GM21737 (cell line): ENCODE data around the gene HCAR3.
"Not testable (repeated sequence)": the region's sequence is repeated elsewhere in the genome, so short reads cannot be mapped to it uniquely, and the experiment has no call there.

Experiments
- ATAC-seq: cut with Tn5 transposase; IDR thresholded peaks from one replicate; pipeline ENCODE4 v1.9.1; 2021; ENCODE audit warnings: mild to moderate bottlenecking, moderate library complexity; ENCODE audit not compliant: unreplicated experiment

The HCAR3 gene

DNA sequence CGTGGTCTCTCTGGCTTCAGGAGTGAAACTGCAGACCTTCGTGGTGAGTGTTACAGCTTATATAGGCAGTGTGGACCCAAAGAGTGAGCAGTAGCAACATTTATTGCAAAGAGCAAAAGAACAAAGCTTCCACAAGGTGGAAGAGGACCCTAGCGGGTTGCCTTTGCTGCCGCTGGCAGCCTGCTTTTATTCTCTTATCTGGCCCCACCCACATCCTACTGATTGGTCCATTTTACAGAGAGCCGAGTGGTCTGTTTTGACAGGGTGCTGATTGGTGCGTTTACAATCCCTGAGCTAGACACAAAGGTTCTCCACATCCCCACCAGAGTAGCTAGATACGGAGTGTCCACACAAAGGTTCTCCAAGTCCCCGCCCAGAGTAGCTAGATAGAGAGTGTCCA is 40.6 kb downstream of the HCAR3 start:
- ATAC-seq = not testable (repeated sequence)

DNA sequence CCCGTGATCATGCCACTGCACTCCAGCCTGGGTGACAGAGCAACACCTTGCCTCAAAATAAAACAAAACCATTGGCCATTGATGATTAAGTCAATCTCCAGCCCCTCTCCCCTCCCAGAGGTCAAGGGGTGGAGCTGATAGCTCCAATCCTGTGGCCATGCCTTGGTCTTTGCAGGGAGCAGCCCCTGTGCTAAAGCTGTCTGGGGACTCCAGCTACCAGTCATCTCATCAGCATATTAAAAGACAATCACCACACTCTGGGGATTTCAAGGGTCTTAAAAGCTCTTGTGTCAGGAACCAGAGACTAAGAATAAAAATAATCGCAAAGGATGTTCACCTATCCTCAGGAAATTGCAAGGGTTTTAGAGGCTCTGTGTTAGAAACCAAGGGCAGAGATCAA is 44.1 kb downstream of the HCAR3 start:
- no peak for ATAC-seq

DNA sequence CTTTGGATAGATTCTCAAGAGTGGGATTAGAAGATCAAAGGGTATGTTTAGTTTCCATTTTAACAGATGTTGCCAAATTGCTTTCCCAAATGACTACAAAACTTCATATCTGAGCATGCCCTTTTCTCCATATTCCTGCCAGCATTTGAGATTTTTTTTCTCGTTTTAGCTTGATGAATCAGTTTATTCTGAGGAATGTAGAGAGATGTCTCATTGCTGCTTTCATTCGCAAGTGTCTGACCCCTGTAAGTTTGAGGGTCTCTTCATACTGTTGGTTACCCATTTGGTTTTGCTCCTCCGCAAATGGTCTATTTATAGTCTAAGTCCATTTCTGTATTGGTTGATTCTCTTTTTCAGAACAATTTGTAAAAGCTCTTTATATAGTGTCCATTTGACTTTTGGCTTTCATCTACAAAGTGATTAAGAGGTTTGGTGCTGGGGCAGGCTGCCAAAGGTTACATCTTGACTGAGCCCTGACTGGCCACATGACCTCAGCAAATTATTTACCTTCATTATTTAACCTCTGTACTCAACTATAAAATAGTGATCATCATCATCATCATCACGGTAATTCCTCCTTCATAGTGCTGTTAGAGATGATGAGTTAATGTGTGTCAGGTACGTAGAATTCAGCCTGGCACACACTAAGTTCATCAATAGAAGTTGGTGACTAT is 47.1 kb downstream of the HCAR3 start:
- ATAC-seq = no peak

DNA sequence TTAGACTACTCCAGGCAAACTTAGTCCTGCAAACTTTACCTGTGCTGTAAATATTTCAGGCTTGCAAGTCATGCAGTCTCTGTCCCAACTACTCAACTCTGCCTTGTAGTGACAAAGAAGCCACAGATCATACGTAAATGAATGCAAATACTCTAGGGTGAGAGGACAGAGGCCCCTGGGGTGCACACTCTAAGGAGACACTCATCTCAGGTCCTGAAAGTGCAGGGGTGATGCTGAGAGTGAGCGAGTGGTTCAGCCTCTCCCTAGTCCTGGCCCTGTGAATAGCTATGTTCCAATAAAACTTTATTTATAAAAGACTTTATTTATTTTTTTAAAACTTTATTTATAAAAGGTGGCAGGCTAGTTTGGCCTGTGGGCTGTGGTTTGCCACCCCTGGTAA is 48.3 kb downstream of the HCAR3 start:
- no peak for ATAC-seq

DNA sequence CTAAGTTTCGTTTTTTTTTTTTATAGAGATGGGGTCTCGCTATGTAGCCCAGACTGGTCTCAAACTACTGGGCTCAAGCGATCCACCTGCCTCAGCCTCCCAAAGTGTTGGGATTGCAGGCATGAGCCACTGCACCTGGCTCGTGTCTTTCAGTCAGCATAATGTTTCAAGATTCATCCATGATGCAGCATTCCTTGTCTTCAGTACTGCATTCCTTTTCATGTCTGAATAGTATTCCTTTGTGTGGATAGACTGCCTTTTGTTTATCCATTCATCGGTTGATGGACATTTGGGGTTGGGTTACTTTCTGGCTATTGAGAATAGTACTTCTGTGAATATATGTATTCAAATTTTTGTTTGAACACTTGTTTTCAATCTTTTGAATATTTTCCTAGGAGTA is 50.9 kb downstream of the HCAR3 start:
- no peak for ATAC-seq

DNA sequence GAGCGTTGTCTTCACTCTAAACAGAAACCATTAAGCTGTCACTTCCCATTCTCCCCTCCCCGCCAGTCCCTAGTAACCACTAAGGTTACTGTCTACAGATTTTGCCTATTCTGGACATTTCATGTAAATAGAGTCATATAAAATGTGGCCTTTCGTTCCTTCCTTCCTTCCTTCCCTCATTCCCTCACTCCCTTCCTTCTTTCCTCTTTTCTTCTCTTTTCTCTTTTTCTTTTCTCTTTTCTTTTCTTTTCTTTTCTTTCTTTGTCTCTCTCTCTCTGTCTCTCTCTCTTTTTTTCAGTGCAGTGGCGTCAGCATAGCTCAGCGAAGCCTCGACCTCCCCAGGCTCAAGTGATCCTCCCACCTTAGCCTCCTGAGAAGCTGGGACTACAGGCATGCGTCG is 51.3 kb downstream of the HCAR3 start:
- no peak for ATAC-seq
